Activated T-helper 1 cell treated with anti-CD3 and anti-CD28 coated beads, Interleukin-2, amount 50 U/mL, for 16 hours (primary cell): ENCODE results near the gene SLC22A1.

ENCODE experiments used
- DNase-seq, 2 donors: peaks; one replicate each; pipeline ENCODE4 v3.0.0-alpha.2; 2020; ENCODE audit warnings: low read depth in 1 of 2, low spot score in 1 of 2

The SLC22A1 gene

DNA sequence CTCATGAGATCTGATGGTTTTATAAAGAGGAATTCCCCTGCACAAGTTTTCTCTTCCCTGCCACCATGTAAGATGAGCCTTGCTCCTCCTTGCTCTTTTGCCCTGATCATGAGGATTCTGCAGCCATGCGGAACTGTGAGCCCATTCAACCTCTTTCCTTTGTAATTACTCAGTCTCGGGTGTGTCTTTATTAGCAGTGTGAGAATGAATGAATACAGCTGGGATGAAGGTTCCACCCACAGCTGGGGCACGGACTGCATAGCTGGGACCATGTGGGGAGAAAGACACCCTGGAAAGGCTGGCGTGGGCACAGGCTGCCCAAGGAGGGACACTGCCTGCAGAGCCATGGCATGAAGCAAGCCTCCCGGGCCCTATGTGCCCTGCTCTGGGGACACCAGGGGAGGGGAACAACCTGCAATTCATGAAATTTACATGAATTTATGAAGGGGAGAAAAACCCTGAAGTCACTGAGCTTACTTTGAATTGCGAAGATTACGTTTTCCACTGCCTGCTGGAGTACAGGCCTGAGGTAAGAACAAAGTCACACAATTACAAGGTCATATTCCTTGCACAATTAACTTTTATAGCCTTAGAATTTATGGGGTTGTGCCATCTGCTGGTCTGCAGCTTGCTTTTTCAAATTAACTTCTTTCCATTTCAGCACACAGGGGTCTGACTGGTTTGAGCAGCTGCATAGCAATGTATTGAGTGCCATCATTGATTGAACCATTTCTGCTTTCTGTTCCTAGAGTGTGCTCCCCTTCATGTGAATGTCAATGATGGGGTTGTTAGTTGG lies 46.2 kb downstream of the SLC22A1 start:
- no peak for DNase-seq

GRCh38 chr6:160170018-160170680 lies 48.5 kb downstream of the SLC22A1 start:
- no peak for DNase-seq

DNA sequence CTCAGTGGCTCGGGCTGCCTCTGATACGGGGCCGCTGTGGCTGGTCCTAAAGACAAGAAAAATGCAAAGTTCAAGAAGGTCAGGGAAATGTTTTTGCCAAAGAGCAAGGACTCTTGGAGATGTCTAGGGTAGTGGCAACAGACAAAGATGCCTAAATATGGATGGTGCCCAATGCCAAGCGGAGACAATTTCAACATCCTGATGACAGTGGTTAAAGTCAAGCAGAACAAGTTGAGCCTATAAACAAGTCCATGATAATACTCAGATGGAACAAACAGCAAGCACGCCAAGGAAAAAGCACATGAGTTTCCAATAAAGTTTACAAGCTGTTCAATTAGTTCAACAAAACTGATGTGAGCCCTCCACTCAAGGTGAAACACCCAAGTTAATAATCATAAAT lies 51.1 kb downstream of the SLC22A1 start:
- no peak for DNase-seq

DNA sequence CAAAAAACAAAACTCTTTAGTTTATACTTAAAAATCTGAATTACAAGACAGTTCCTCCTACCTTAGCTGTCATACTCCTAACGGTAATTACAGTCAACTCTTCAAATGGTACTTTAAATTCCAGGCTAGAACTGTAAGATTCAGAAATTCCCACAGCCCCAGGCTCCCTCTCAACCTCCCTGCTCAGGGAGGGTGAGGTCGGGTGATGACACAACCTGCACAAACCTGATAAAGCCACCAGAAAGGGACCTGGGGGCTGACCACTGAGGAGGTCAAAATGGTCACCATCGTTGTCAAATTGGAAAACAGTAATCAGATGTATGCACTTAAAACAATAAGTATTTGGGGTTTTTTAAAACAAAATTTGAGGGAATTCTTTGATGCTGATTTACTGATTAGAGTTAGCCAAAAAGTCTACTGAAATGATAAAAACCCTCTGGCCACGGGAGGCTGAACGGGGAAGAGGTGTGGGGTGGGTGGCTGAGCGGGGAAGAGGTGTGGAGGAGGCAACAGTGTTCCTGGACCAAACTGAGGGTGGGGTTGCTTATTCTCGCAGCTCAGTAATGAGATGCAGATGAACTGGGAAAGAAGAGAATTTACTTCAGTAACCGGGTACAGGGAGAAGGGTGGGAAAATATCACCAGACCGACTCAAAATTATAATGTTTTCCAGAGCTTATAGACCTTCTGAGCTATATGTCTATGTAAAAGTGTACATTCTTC lies 52.4 kb downstream of the SLC22A1 start:
- no peak for DNase-seq

DNA sequence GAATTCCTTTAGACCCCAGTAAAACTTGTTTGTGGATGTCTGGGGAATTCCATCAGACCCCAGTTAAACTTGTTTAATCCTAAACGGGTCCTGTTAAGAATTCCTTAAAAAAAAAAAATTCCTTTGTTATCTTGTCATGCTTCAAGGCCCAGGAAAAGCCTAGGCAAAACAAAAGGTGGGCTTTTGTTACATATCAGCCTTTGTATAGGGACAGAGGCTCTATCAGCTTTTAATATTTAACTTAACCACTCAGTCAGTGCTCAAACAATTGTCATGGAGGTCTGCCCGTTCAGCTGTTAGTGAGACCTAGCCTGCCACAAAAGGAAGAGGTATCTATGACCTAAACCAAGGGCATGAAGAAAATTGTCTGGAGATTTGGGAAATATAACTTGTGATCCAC lies 53.1 kb downstream of the SLC22A1 start:
- DNase-seq = no peak

GRCh38 chr6:160177220-160177619 lies 55.6 kb downstream of the SLC22A1 start:
- DNase-seq = no peak

DNA sequence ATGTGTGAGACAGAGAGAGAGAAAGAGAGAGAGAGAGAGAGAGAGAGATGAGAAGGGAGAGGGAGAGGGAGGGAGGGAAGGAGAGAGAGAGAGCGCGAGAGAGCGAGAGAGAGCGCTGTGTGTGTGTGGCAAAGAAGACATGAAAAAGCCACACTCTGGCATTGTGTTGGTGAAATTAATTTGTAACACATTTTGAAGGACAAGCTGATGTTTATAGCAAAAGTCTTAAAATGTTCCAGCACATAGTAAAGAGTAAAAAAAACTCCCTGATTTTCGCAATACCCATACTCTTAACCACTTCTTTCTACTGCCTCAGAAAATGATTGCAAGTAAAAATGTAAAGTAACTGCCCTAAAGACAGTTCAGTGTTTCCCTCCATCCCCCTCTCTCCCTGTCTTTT lies 56.7 kb downstream of the SLC22A1 start:
- DNase-seq = no peak

GRCh38 chr6:160180706-160181105 lies 59.1 kb downstream of the SLC22A1 start:
- no peak for DNase-seq

DNA sequence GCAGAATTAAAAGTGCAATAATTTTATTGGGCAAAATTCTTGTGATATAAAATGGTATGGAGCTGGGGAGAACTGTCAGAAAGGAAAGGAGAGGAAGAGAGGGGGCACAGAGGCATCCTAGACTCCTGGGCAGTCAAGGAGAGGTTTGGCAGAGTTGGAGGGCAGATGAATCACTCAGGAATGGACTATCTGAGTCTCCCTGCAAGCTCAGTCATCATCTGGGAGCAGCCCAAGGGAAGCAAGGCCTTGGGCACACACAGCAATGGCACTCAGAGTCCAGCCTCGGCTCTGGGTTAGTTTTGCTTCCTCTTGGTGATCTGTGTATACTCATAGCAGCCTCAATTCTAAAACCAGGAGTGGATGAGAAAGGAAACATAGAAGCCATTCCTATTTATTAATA lies 67.2 kb downstream of the SLC22A1 start:
- no peak for DNase-seq

GRCh38 chr6:160190081-160190480 lies 68.5 kb downstream of the SLC22A1 start:
- no peak for DNase-seq

GRCh38 chr6:160190973-160191372 lies 69.4 kb downstream of the SLC22A1 start:
- DNase-seq = no peak

DNA sequence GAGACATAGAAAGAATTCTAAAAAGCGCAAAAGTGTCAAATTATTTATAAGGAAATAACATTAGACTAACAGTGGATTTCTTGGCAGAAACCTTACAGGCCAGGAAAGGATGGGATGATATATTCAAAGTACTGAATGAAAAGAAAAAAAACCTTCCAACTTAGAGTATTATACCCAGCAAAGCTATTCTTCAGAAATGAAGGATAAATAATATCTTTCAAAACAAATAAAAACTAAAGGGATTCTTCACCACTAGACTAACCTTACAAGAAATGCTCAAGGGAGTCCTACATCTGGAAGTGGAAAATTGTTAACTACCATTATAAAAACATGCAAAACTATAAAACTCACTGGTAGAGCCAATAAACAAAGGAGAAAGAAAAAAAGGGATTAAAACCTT lies 71.2 kb downstream of the SLC22A1 start:
- DNase-seq = no peak

DNA sequence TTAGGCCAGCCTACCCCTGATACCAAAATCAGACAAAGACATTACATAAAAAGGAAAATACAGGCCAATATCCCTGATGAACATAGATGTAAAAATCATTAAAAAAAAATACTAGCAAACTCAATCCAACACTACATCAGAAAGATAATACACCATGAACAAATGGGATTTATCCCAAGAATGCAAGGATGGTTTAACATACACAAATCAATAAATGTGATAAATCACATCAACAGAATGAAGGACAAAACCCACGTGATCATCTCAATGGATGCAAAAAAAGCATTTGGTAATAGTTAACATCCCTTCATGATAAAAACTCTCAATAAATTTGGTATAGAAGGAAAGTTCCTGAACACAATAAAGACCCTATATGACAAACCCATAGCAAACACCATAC lies 73.2 kb downstream of the SLC22A1 start:
- no peak for DNase-seq

GRCh38 chr6:160197662-160198061 lies 76.0 kb downstream of the SLC22A1 start:
- DNase-seq = no peak

- no peak for DNase-seq
Measured at GRCh38 chr6:160198606-160199211, 77.1 kb downstream of the SLC22A1 start.

- no peak for DNase-seq
Measured at GRCh38 chr6:160201061-160201460, 79.4 kb downstream of the SLC22A1 start.

DNA sequence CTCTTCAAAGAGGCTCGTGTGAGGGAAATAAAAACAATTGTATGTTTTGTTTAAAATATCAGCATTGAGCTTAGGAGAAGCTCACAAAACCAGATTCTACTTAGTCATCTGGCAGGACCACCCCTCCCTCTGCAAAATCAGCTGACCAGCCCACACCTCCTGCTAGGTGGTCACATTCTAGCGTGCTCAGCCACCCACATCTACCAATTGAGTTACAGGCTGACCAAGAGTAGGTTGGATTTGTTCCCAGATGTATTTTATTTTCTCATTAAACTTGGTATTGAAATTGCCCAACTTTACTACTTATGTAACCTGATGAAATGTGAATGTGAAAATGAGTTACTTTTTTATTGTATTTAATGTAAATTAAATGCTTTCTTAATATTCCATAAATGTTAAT lies 80.8 kb downstream of the SLC22A1 start:
- DNase-seq = no peak

- DNase-seq = no peak
Measured at GRCh38 chr6:160203076-160203475, 81.5 kb downstream of the SLC22A1 start.

DNA sequence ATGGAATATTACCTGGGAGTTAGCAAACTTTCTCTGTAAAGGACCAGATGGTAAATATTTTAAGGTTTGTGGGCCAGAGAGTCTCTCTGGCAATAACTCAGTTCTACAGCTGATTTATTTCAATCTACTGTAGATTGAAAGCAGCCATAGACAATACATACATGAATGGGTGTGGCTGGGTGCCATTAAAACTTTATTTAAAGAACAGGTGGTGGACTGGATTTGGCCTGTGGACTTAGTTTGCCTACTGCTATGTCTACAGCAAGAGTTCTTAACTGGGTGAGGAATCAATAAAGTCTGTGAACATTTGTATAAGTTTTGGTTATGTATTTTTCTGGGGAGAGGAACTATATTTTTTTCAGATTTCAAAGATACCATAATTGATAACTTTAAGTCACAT lies 81.9 kb downstream of the SLC22A1 start:
- no peak for DNase-seq

GRCh38 chr6:160203953-160204352 lies 82.3 kb downstream of the SLC22A1 start:
- DNase-seq = no peak

- no peak for DNase-seq
Measured at GRCh38 chr6:160204710-160205109, 83.1 kb downstream of the SLC22A1 start.

DNA sequence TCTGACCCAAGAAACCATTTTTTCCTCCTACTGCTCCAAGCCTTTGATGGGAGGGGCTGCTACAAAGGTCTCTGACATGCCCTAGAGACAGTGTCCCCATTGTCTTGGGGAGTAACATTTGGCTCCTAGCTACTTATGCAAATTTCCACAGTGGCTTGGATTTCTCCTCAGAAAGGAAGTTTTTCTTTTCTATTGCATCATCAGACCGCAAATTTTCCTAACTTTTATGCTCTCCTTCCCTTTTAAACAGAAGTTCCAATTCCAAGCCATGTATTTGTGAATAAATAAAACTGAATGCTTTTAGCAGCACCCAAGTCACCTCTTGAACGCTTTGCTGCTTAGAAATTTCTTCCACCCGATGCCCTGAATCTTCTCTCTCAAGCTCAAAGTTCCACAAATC lies 86.0 kb downstream of the SLC22A1 start:
- DNase-seq = no peak
